Nephron (organoid): ENCODE measurements around the gene SKOR1.

ENCODE experiments used
- H3K27ac Mint-ChIP-seq, 3 experiments: 2 replicates each; pipeline ENCODE4 v1.8.0; 2020; ENCODE audit warnings: mixed read lengths in 3 of 3, mild to moderate bottlenecking in 2 of 3, moderate library complexity in 1 of 3
- H3K27me3 Mint-ChIP-seq: 2 replicates; pipeline ENCODE4 v1.8.0; 2021; ENCODE audit warnings: low read depth, mild to moderate bottlenecking, moderate library complexity, mixed read lengths
- H3K36me3 Mint-ChIP-seq: 2 replicates; pipeline ENCODE4 v1.8.0; 2020; ENCODE audit warnings: low read depth, mixed read lengths
- H3K4me1 Mint-ChIP-seq: 2 replicates; pipeline ENCODE4 v1.8.0; 2020; ENCODE audit warnings: mixed read lengths
- H3K4me3 Mint-ChIP-seq, 3 experiments: 2 replicates each; pipeline ENCODE4 v1.8.0; 2020; ENCODE audit warnings: mild to moderate bottlenecking in 3 of 3, mixed read lengths in 3 of 3, moderate library complexity in 2 of 3
- H3K9me3 Mint-ChIP-seq: 2 replicates; pipeline ENCODE4 v1.8.0; 2020; ENCODE audit warnings: mixed read lengths
- CTCF ChIP-seq, 3 experiments: fragments of 200-600 bp; sonication (generic); IDR thresholded peaks; one replicate each; pipeline ENCODE4 v1.5.0; 2021; ENCODE audit warnings: antibody characterized with exemption in 3 of 3; ENCODE audit not compliant: unreplicated experiment in 3 of 3

The SKOR1 gene

DNA sequence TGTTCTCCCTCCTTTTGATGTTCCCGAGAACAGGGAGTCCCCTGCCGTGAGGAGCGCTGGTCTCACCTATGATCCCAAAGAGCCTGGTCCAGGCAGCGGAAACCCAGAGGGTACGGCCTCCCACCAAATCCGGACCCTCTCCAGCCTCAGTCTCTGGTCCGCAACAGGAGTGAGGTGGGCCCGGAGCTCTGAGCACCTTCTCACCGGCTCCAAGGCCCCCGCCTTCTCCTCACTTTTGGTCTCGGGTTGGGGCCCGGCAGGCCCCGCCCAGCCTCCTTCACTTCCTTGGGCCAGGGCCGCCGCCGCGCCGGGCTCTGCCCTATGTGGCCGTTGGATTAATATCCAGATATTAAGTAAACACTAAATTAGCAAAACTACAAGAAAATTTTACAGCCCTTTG is 5.7 kb upstream of the SKOR1 start:
- Mint-ChIP-seq H3K4me1 (peaks cover 24% of the 10 kb centered on the region), H3K27ac (no peak overlapping the region), H3K27me3 (peaks cover 84% of the 10 kb centered on the region), H3K36me3 (peaks cover 5% of the 10 kb centered on the region), H3K4me3 (no peak overlapping the region), H3K9me3 (peaks cover 22% of the 10 kb centered on the region)
- TF ChIP-seq CTCF (IDR thresholded peaks at IDR 0.05; ENCODE audit: unreplicated experiment in 3 of 3) = no peak

DNA sequence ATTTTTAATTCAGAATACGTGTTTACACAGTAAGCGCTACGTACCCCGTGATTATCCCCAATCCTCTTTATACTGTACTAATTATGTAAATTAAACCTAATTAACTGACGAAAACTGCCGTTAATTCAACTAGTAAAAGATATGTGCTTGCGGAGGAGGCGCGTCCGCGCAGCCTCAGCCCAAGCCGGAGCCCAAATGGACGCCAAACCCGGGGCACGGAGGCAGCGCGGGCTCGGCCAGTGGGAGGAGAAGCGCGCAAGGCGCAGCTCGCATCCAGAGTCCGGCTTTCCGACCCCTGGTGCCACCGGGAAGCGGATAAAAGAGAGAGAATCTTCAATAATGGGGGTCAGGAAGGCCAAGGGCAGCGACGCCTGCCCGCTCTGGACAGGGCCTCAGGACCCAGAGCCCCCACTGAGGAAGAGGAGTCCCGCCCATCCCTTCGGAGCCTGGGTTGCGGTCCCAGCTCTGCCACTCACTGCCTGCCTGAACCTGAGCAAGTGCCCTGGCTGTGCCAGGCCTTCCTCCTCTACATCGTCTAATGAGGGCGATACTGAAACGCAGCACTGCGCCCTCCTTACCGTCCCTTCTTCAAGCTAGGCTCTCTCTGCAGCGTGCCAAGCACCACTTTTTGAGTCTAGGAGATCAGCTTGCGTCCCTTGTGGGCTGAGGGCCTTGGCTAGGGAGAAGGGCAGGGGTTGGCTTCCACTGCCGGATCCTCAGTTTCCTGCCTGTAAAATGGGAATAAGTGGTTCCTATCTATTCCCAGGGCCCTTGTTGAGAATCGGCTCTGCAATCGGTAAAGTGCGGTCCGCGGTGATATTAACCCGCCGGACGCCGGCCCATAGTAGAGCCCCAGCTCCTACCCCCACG is 5.0 kb upstream of the SKOR1 start:
- peaks cover 5% of the 10 kb centered on the region for H3K36me3 Mint-ChIP-seq
- peaks cover 22% of the 10 kb centered on the region for H3K9me3 Mint-ChIP-seq
- H3K27me3 Mint-ChIP-seq = peaks cover 91% of the 10 kb centered on the region
- no peak for TF ChIP-seq CTCF (IDR thresholded peaks at IDR 0.05; ENCODE audit: unreplicated experiment in 3 of 3)
- H3K27ac Mint-ChIP-seq = no peak overlapping the region
- H3K4me3 Mint-ChIP-seq = no peak overlapping the region
- peaks cover 24% of the 10 kb centered on the region for H3K4me1 Mint-ChIP-seq

- Mint-ChIP-seq H3K4me1 (peaks cover 29% of the 10 kb centered on the region), H3K36me3 (no peaks in the 10 kb centered on the region), H3K9me3 (peaks cover 18% of the 10 kb centered on the region), H3K27me3 (peaks cover 96% of the 10 kb centered on the region), H3K4me3 (peak overlapping the region; percentile 66 to 71 (median 70)), H3K27ac (no peak overlapping the region)
- no peak for TF ChIP-seq CTCF (IDR thresholded peaks at IDR 0.05; ENCODE audit: unreplicated experiment in 3 of 3)
Observed at GRCh38 chr15:67820992-67821783, 4.1 kb upstream of the SKOR1 start.

GRCh38 chr15:67821784-67822440 is 3.4 kb upstream of the SKOR1 start:
- TF ChIP-seq CTCF (IDR thresholded peaks at IDR 0.05; ENCODE audit: unreplicated experiment in 3 of 3) = no peak
- Mint-ChIP-seq H3K4me1 (peaks cover 32% of the 10 kb centered on the region), H3K9me3 (peaks cover 10% of the 10 kb centered on the region)

GRCh38 chr15:67822537-67823313 is 2.6 kb upstream of the SKOR1 start:
- TF ChIP-seq CTCF (IDR thresholded peaks at IDR 0.05; ENCODE audit: unreplicated experiment in 3 of 3) = no peak
- H3K9me3 Mint-ChIP-seq = peaks cover 7% of the 10 kb centered on the region
- H3K4me1 Mint-ChIP-seq = peaks cover 32% of the 10 kb centered on the region
- peak overlapping the region; percentile 36 to 70 (median 64) for H3K4me3 Mint-ChIP-seq
- no peaks in the 10 kb centered on the region for H3K36me3 Mint-ChIP-seq
- peaks cover 86% of the 10 kb centered on the region for H3K27me3 Mint-ChIP-seq
- H3K27ac Mint-ChIP-seq = no peak overlapping the region

More at GRCh38 chr15:67821784-67822440, 3.4 kb upstream of the SKOR1 start:
- peak overlapping the region; percentile 66 to 71 (median 70) for H3K4me3 Mint-ChIP-seq
- H3K36me3 Mint-ChIP-seq = no peaks in the 10 kb centered on the region
- H3K27ac Mint-ChIP-seq = no peak overlapping the region
- H3K27me3 Mint-ChIP-seq = peaks cover 94% of the 10 kb centered on the region
